ENCODE results near the gene HLCS. TPM values are rescaled to one million over a fixed set of nuclear protein-coding genes. Genes with fewer than 3 reads are reported as not detected.
A peak's percentile ranks its signal among the peaks of the same experiment; 100 is the strongest.

Gene HLCS
- total RNA-seq, 1 experiment from 2014 or later: 12.7 TPM

- H2AFZ ChIP-seq (ENCODE audit: low read length): peak within 1 kb of the TSS; percentile 66
- H3K23me2 ChIP-seq (ENCODE audit: insufficient read length, low read depth, low read length, poor library complexity, severe bottlenecking): peaks cover 12% of the 10 kb centered on the region
- H2BK20ac ChIP-seq (ENCODE audit: low read depth, low read length, poor library complexity, severe bottlenecking): no peak within 1 kb of the TSS
- H3K27me3 Mint-ChIP-seq (ENCODE audit: low read depth): peaks cover 71% of the 10 kb centered on the region
- H4K8ac ChIP-seq (replicated peaks; ENCODE audit: insufficient read length, low read depth, low read length): no peak within 1 kb of the TSS
- no peak within 1 kb of the TSS for H3K18ac ChIP-seq (ENCODE audit: insufficient read length, low read depth, low read length)
- H2BK5ac ChIP-seq (ENCODE audit: insufficient read length, low read length): no peak within 1 kb of the TSS
- H3K27me3 ChIP-seq (ENCODE audit: insufficient read depth, low read length): peaks cover 8% of the 10 kb centered on the region; the same call in 1 of the 2 replicates
- peak within 1 kb of the TSS; percentile 76 for H3K4me2 ChIP-seq (ENCODE audit: insufficient read depth, insufficient read length, low read length)
- peak; percentile 56 for DNase-seq
- peaks cover 8 to 14% of the 10 kb centered on the region in 2 experiments for H3K4me1 Mint-ChIP-seq
- no peak within 1 kb of the TSS for H3K4ac ChIP-seq (ENCODE audit: low read depth, low read length)
- peak within 1 kb of the TSS; percentile 66 to 79 for H3K4me3 Mint-ChIP-seq
- H3K56ac ChIP-seq (ENCODE audit: insufficient read length, low read depth, low read length): no peak within 1 kb of the TSS
- no peaks in the 10 kb centered on the region for H3K36me3 Mint-ChIP-seq (ENCODE audit: insufficient read depth in 1 of 3, low read depth in 3 of 3)
- H3K27ac ChIP-seq (ENCODE audit: insufficient read length, low read depth, low read length): no peak within 1 kb of the TSS
- H3K79me1 ChIP-seq (ENCODE audit: insufficient read depth, low read depth, low read length, poor library complexity, severe bottlenecking): no peaks in the 10 kb centered on the region
- no peak within 1 kb of the TSS for H3K27ac Mint-ChIP-seq
- H4K5ac ChIP-seq (ENCODE audit: insufficient read length, low read depth, low read length): no peak within 1 kb of the TSS
- H3K9ac ChIP-seq (ENCODE audit: extremely low read depth, insufficient read length, low read length): peak within 1 kb of the TSS; percentile 28
- H3T11ph ChIP-seq (ENCODE audit: low read length): no peak within 1 kb of the TSS
- no peaks in the 10 kb centered on the region for H3K9me3 ChIP-seq (ENCODE audit: control insufficient read depth, low read depth, low read length)
- no peaks in the 10 kb centered on the region for H3K79me2 ChIP-seq (ENCODE audit: insufficient read depth, low read length)
- no peak within 1 kb of the TSS for H2BK120ac ChIP-seq (ENCODE audit: low read depth, low read length, poor library complexity, severe bottlenecking)
- H2AK5ac ChIP-seq (ENCODE audit: insufficient read length, low read length): no peak within 1 kb of the TSS
- TF ChIP-seq CTCF (conservative IDR thresholded peaks at IDR 0.05): no peak
- peak within 1 kb of the TSS; percentile 8; the same call in 1 of the 2 replicates for H3K14ac ChIP-seq (ENCODE audit: insufficient read depth, low read length)
- no peak within 1 kb of the TSS for H3K23ac ChIP-seq (ENCODE audit: insufficient read length, low read depth, low read length)
- no peaks in the 10 kb centered on the region for H3K9me3 Mint-ChIP-seq
- H4K91ac ChIP-seq (ENCODE audit: insufficient read length, low read depth, low read length): no peak within 1 kb of the TSS
- H3K4me1 ChIP-seq (ENCODE audit: insufficient read depth, low read length): no peaks in the 10 kb centered on the region
- no peak within 1 kb of the TSS for H2BK12ac ChIP-seq (ENCODE audit: insufficient read length, low read depth, low read length)
- no CpG with 5 or more reads among the region's 87 CpGs for WGBS (ENCODE audit: extremely low coverage, insufficient read length, low lambda C conversion rate)
- no peaks in the 10 kb centered on the region for H4K20me1 ChIP-seq (ENCODE audit: control insufficient read depth, insufficient read depth, insufficient read length)
- H2BK15ac ChIP-seq (ENCODE audit: low read depth, low read length): peak within 1 kb of the TSS; percentile 52; the same call in 1 of the 2 replicates
Measured at GRCh38 chr21:37006486-37007291, 40.2 kb upstream of the HLCS start, which contains the start of gene RIPPLY3. Gene RIPPLY3, plus strand, starts transcription at chr21:37006702. Its CDS starts 71 bp downstream, at chr21:37006773.

Measured in H9 (cell line).